IMR-90 (cell line): ENCODE results near the gene GSTT2B. TPM values are rescaled to one million over a fixed set of nuclear protein-coding genes. Genes with fewer than 3 reads are reported as not detected.
A peak's percentile ranks its signal among the peaks of the same experiment; 100 is the strongest.
"Not testable (repeated sequence)": the region's sequence is repeated elsewhere in the genome, so short reads cannot be mapped to it uniquely, and the experiment has no call there.

ENCODE experiments used
- ATAC-seq: fragments of 200-7000 bp; cut with Tn5 transposase; 2 replicates; pipeline ENCODE4 v1.9.1; 2020; ENCODE audit warnings: low read depth, mild to moderate bottlenecking, moderate library complexity
- BruUV-seq: library from RNA; stranded (reverse); fragments of 400-500 nt; replicated peaks from 2 replicates; lab custom pipeline; 2021; lab: Mats Ljungman, UMichigan
- CTCF ChIA-PET: fragments of 300-600 bp; formaldehyde crosslinking; extraction: SDS; loops from one replicate; lab custom pipeline; 2021; ENCODE audit warnings: antibody characterized with exemption; lab: Yijun Ruan, JAX
- POLR2A ChIA-PET: fragments of 300-600 bp; sonication (Branson Sonifier 250); formaldehyde crosslinking; loops from one replicate; lab custom pipeline; 2022; ENCODE audit warnings: antibody characterized with exemption; ENCODE audit not compliant: unreplicated experiment; lab: Charles Lee
- DNase-seq: peaks from one replicate; pipeline ENCODE4 v3.0.0; 2013
- H2AFZ ChIP-seq: replicated peaks from 2 replicates; pipeline ENCODE3; 2013; ENCODE audit warnings: low read length, mild to moderate bottlenecking; ENCODE audit not compliant: poor library complexity
- H2AK5ac ChIP-seq: 2 replicates; pipeline ENCODE4 v1.6.1; 2013; ENCODE audit warnings: low read depth, low read length, inconsistent platforms
- H2AK9ac ChIP-seq: replicated peaks from 2 replicates; pipeline ENCODE3; 2013; ENCODE audit warnings: mild to moderate bottlenecking, low read depth, low read length, moderate library complexity; ENCODE audit not compliant: poor library complexity
- H2BK120ac ChIP-seq: 2 replicates; pipeline ENCODE4 v1.6.1; 2013; ENCODE audit warnings: low read depth, low read length, inconsistent platforms
- H2BK15ac ChIP-seq: 3 replicates; pipeline ENCODE4 v1.6.1; 2013; ENCODE audit warnings: low read depth, low read length, inconsistent platforms
- H2BK20ac ChIP-seq: 2 replicates; pipeline ENCODE4 v1.6.1; 2013; ENCODE audit warnings: low read depth, mild to moderate bottlenecking, inconsistent platforms, low read length, moderate library complexity
- H2BK5ac ChIP-seq: 2 replicates; pipeline ENCODE4 v1.6.1; 2013; ENCODE audit warnings: mild to moderate bottlenecking, low read depth, low read length, inconsistent platforms; ENCODE audit not compliant: poor library complexity, severe bottlenecking
- H3K14ac ChIP-seq: replicated peaks from 2 replicates; pipeline ENCODE4 v1.6.1; 2013; ENCODE audit warnings: low read depth, low read length, inconsistent platforms
- H3K18ac ChIP-seq: 2 replicates; pipeline ENCODE4 v1.6.1; 2013; ENCODE audit warnings: low read depth, low read length, control low read depth
- H3K23ac ChIP-seq: 2 replicates; pipeline ENCODE4 v1.6.1; 2013; ENCODE audit warnings: low read depth, low read length, inconsistent platforms
- H3K27ac ChIP-seq: 2 replicates; pipeline ENCODE4 v1.5.1; 2013; ENCODE audit warnings: mild to moderate bottlenecking, control low read depth, low read length; ENCODE audit not compliant: insufficient read depth
- H3K27me3 ChIP-seq: 2 replicates; pipeline ENCODE4 v1.6.1; 2013; ENCODE audit warnings: low read length; ENCODE audit not compliant: control insufficient read depth, insufficient read depth
- H3K36me3 ChIP-seq: 2 replicates; pipeline ENCODE4 v1.6.1; 2013; ENCODE audit warnings: low read length, mixed read lengths; ENCODE audit not compliant: control insufficient read depth, insufficient read depth
- H3K4ac ChIP-seq: 2 replicates; pipeline ENCODE4 v1.6.1; 2013; ENCODE audit warnings: low read depth, low read length, inconsistent platforms
- H3K4me1 ChIP-seq: 2 replicates; pipeline ENCODE4 v1.6.1; 2013; ENCODE audit warnings: low read length, mixed read lengths; ENCODE audit not compliant: control insufficient read depth, insufficient read depth
- H3K4me2 ChIP-seq: 2 replicates; pipeline ENCODE4 v1.6.1; 2013; ENCODE audit warnings: low read depth, mild to moderate bottlenecking, control low read depth, low read length, moderate library complexity
- H3K4me3 ChIP-seq: 2 replicates; pipeline ENCODE4 v1.5.1; 2013; ENCODE audit warnings: low read depth, mild to moderate bottlenecking, control low read depth, low read length, moderate library complexity; ENCODE audit not compliant: insufficient read depth
- H3K56ac ChIP-seq: 2 replicates; pipeline ENCODE4 v1.6.1; 2013; ENCODE audit warnings: low read length, inconsistent platforms; ENCODE audit not compliant: insufficient read depth; ENCODE audit errors: extremely low read depth
- H3K79me1 ChIP-seq, 2 experiments: 2 replicates each; pipeline ENCODE4 v1.6.1; 2013; ENCODE audit warnings: low read length in 2 of 2, inconsistent platforms in 1 of 2, low read depth in 1 of 2
- H3K9ac ChIP-seq: 2 replicates; pipeline ENCODE4 v1.6.1; 2013; ENCODE audit warnings: low read depth, low read length, control low read depth
- H3K9me1 ChIP-seq: 2 replicates; pipeline ENCODE4 v1.6.1; 2013; ENCODE audit warnings: low read length, inconsistent platforms; ENCODE audit not compliant: insufficient read depth
- H3K9me3 ChIP-seq: 2 replicates; pipeline ENCODE4 v1.6.1; 2013; ENCODE audit warnings: low read length; ENCODE audit not compliant: control insufficient read depth, insufficient read depth
- H4K20me1 ChIP-seq: 2 replicates; pipeline ENCODE4 v1.6.1; 2013; ENCODE audit warnings: low read length, inconsistent platforms; ENCODE audit not compliant: insufficient read depth
- H4K5ac ChIP-seq: 2 replicates; pipeline ENCODE4 v1.6.1; 2013; ENCODE audit warnings: mild to moderate bottlenecking, low read depth, low read length, control low read depth
- H4K8ac ChIP-seq, 2 experiments: 2 replicates each; pipeline ENCODE4 v1.6.1; 2013; ENCODE audit warnings: low read depth in 2 of 2, low read length in 2 of 2, control low read depth in 1 of 2, inconsistent platforms in 1 of 2
- H4K91ac ChIP-seq: 2 replicates; pipeline ENCODE4 v1.6.1; 2013; ENCODE audit warnings: low read depth, low read length, inconsistent platforms; ENCODE audit not compliant: insufficient read depth
- WGBS, 2 experiments: methylation state at CpG; one replicate each; pipeline versions ENCODE4 v1.1.5 to v1.1.7; 2013; ENCODE audit warnings: missing lambda C conversion rate in 2 of 2; ENCODE audit not compliant: insufficient read length in 1 of 2; ENCODE audit errors: extremely low coverage in 2 of 2; 5-methylcytosine and 5-hydroxymethylcytosine counted together
- dilution Hi-C: fragments of 300-500 bp; cut with HindIII; formaldehyde crosslinking; loops from one replicate; pipeline ENCODE4 v1.14.3; 2018; ENCODE audit warnings: low sequenced_read_pairs; ENCODE audit not compliant: unreplicated experiment
- in situ Hi-C: fragments of 300-500 bp; cut with MboI; formaldehyde crosslinking; loops from 3 replicates; pipeline ENCODE4 v1.14.3; 2019; ENCODE audit warnings: low sequenced_read_pairs, inconsistent platforms, mixed read lengths
- intact Hi-C: fragments of 100-400 bp; cut with micrococcal nuclease; formaldehyde crosslinking; loops from 2 replicates; pipeline ENCODE4 v1.10.0; 2022
- polyA plus RNA-seq, 3 experiments: library from polyadenylated mRNA; depleted of rRNA; stranded (reverse); fragments of >200 nt; gene quantifications; 2 replicates each; pipeline ENCODE4 v1.2.3, GENCODE V29; 2012; ENCODE audit warnings: low replicate concordance in 1 of 3
- total RNA-seq: library from RNA; depleted of rRNA; stranded (reverse); fragments of >200 nt; gene quantifications from 2 replicates; pipeline ENCODE4 v1.2.3, GENCODE V29; 2012

The GSTT2B gene
- total and polyA plus RNA-seq, 2 of the 4 experiments (the other 2 are of a cell fraction) = 15.1 to 77.0 TPM

- H3K27ac ChIP-seq, H3K4me2 ChIP-seq, H3K18ac ChIP-seq, H4K5ac ChIP-seq, H3K4ac ChIP-seq, H4K8ac ChIP-seq, H2BK5ac ChIP-seq, dilution Hi-C loops, H2AFZ ChIP-seq, H2AK9ac ChIP-seq, BruUV-seq, in situ Hi-C loops, H3K4me3 ChIP-seq, H2BK120ac ChIP-seq, H3K4me1 ChIP-seq, H3K27me3 ChIP-seq, H4K91ac ChIP-seq, H2BK20ac ChIP-seq, H4K20me1 ChIP-seq, H3K9me3 ChIP-seq, H3K23ac ChIP-seq, H2AK5ac ChIP-seq, DNase-seq, H3K79me1 ChIP-seq, POLR2A ChIA-PET, H2BK15ac ChIP-seq, H3K36me3 ChIP-seq, H3K14ac ChIP-seq, CTCF ChIA-PET, H3K9ac ChIP-seq, H3K56ac ChIP-seq, H3K9me1 ChIP-seq: not testable (repeated sequence)
- peak; percentile 97 for ATAC-seq
- no CpG with 5 or more reads among the region's 41 CpGs for WGBS, 2 experiments
- intact Hi-C loops = loop anchor here (10.0 kb wide), 2 partner anchors 195 to 265 kb away; partner anchors contain the start of gene GGT5
These were observed 18.7 kb upstream of the GSTT2B start, which contains the start of gene GSTT2 for GRCh38 chr22:23979557-23980240. Gene GSTT2, plus strand, starts transcription at chr22:23980134.

GRCh38 chr22:23977304-23977703 is 16.3 kb upstream of the GSTT2B start:
- H2BK20ac ChIP-seq, H3K27ac ChIP-seq, H2BK15ac ChIP-seq, H3K36me3 ChIP-seq, DNase-seq, dilution Hi-C loops, H3K79me1 ChIP-seq, H4K91ac ChIP-seq, H3K9me1 ChIP-seq, H3K4me3 ChIP-seq, ATAC-seq, H3K18ac ChIP-seq, H2BK5ac ChIP-seq, H2AFZ ChIP-seq, H4K5ac ChIP-seq, H3K9ac ChIP-seq, intact Hi-C loops, H2AK9ac ChIP-seq, H3K56ac ChIP-seq, H4K20me1 ChIP-seq, CTCF ChIA-PET, POLR2A ChIA-PET, H3K4me1 ChIP-seq, H3K27me3 ChIP-seq, H3K23ac ChIP-seq, H3K4me2 ChIP-seq, in situ Hi-C loops, H3K4ac ChIP-seq, BruUV-seq, H4K8ac ChIP-seq, H2BK120ac ChIP-seq, H3K9me3 ChIP-seq, H2AK5ac ChIP-seq, H3K14ac ChIP-seq: not testable (repeated sequence)
- WGBS, 2 experiments = no CpG with 5 or more reads among the region's 12 CpGs
